ENCODE measurements around the gene PDE4D. TPM values are rescaled to one million over a fixed set of nuclear protein-coding genes. Genes with fewer than 3 reads are reported as not detected.

The PDE4D gene
- total RNA-seq, 4 donors from 2014 or later: 6.0 to 36.2 (median 10.0) TPM

DNA sequence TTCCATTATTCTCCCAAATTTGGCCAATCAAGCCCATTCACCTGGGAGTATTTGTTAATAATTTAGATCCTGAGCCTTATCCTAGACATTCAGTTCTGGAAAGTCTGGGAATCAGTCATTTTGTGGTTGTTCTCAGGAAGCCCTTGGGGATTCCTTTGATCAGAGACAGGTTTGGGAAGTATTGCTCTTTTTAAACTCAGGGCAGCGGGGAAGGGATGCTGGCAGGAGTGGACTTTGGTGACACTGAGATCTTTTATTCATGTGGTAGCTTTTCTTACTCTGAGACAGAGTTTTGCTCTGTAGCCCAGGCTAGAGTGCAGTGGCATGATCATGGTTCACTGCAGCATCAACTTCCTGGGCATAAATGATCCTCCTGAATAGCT is 723.8 kb downstream of the PDE4D start:
- WGBS, 2 donors: 86 to 100% methylated on average over 1 of the region's 1 CpG

DNA sequence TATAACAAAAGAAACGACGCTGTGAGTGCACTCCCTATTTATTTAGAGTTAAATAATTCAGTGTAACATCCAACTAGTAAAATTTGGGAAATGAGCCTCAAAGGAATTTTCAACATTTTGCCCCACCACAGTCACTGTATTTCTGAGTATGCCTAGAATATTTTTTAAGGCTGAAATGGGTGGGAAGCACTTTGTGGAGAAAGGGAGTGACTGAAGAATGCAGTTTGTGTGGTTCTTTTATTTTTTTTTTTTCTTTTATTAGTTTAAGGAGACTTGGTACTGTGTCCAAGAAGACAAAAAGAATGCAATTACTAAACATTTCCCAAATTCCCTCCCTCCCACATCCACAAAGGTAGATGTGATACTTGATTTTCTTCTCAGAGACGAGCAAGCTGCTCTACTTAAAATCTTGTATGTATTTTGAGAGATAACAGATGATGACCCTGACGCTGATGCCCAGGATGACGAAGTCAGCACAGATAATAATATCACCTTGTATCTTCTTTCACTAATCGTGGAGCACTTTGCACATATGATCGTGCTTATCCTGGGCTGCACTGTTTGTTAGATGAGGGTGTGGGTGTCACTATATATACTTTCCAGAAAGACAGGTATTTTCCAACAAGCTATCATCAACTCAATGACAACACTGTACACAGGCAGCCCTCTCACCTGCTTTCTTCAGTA is 724.3 kb downstream of the PDE4D start:
- H3K4me3 ChIP-seq: no peak overlapping the region
- TF ChIP-seq POLR2A (IDR thresholded peaks at IDR 0.05): no peak
- TF ChIP-seq, protein P1, sequence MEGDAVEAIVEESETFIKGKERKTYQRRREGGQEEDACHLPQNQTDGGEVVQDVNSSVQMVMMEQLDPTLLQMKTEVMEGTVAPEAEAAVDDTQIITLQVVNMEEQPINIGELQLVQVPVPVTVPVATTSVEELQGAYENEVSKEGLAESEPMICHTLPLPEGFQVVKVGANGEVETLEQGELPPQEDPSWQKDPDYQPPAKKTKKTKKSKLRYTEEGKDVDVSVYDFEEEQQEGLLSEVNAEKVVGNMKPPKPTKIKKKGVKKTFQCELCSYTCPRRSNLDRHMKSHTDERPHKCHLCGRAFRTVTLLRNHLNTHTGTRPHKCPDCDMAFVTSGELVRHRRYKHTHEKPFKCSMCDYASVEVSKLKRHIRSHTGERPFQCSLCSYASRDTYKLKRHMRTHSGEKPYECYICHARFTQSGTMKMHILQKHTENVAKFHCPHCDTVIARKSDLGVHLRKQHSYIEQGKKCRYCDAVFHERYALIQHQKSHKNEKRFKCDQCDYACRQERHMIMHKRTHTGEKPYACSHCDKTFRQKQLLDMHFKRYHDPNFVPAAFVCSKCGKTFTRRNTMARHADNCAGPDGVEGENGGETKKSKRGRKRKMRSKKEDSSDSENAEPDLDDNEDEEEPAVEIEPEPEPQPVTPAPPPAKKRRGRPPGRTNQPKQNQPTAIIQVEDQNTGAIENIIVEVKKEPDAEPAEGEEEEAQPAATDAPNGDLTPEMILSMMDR (IDR thresholded peaks at IDR 0.05): no peak
- no peaks in the 10 kb centered on the region for H3K9me3 ChIP-seq
- H3K4me1 ChIP-seq: peaks cover 0 to 5% (median 0%) of the 10 kb centered on the region in 3 donors
- intact Hi-C loops (cut with DNase I): no loop called here
- H3K36me3 ChIP-seq: no peaks in the 10 kb centered on the region
- WGBS, 2 donors: 79 to 85% methylated on average over 7 of the region's 7 CpGs
- no peaks in the 10 kb centered on the region for H3K27me3 ChIP-seq
- H3K27ac ChIP-seq: no peak overlapping the region
- no peak for DNase-seq

More for the DNA sequence above, 723.8 kb downstream of the PDE4D start:
- intact Hi-C loops (cut with DNase I): loop anchor here (10.0 kb wide), 2 partner anchors 135 to 285 kb away; no protein-coding TSS in a partner anchor
- no peak for DNase-seq
- Histone ChIP-seq H3K27ac (no peak overlapping the region), H3K4me1 (peaks cover 0 to under 1% (median 0%) of the 10 kb centered on the region in 3 donors), H3K27me3 (no peaks in the 10 kb centered on the region), H3K9me3 (no peaks in the 10 kb centered on the region), H3K36me3 (no peaks in the 10 kb centered on the region), H3K4me3 (no peak overlapping the region)
- TF ChIP-seq, protein P1 (IDR thresholded peaks at IDR 0.05): no peak
- no peak for TF ChIP-seq POLR2A (IDR thresholded peaks at IDR 0.05)

DNA sequence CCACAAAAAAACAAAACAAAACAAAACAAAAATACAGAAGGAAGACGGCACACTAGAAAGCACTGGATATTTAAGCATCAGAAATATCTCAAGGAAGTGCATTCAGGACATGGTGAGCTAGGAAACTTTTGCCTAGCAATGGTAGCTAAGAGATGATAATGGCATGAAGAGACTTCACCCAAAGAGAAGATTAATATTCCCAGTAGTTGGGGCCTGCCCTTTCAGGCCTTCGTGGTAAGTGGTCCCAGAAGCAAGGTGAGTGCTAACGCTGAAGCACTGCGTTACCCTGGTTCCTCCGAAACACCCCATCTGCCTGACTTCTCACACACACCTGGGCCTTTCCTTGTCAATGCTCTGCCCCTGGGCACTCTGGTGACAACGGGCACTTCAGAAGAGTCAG is 725.5 kb downstream of the PDE4D start:
- no peaks in the 10 kb centered on the region for H3K36me3 ChIP-seq
- H3K27me3 ChIP-seq: no peaks in the 10 kb centered on the region
- H3K9me3 ChIP-seq: no peaks in the 10 kb centered on the region
- 88 to 98% methylated on average over 6 of the region's 6 CpGs for WGBS, 2 donors
- no peak for DNase-seq
- no peak overlapping the region for H3K27ac ChIP-seq
- peaks cover 0 to 7% (median 0%) of the 10 kb centered on the region in 3 donors for H3K4me1 ChIP-seq
- TF ChIP-seq, protein P1 (IDR thresholded peaks at IDR 0.05): no peak
- no peak for TF ChIP-seq POLR2A (IDR thresholded peaks at IDR 0.05)
- H3K4me3 ChIP-seq: no peak overlapping the region
- intact Hi-C loops (cut with DNase I): no loop called here

DNA sequence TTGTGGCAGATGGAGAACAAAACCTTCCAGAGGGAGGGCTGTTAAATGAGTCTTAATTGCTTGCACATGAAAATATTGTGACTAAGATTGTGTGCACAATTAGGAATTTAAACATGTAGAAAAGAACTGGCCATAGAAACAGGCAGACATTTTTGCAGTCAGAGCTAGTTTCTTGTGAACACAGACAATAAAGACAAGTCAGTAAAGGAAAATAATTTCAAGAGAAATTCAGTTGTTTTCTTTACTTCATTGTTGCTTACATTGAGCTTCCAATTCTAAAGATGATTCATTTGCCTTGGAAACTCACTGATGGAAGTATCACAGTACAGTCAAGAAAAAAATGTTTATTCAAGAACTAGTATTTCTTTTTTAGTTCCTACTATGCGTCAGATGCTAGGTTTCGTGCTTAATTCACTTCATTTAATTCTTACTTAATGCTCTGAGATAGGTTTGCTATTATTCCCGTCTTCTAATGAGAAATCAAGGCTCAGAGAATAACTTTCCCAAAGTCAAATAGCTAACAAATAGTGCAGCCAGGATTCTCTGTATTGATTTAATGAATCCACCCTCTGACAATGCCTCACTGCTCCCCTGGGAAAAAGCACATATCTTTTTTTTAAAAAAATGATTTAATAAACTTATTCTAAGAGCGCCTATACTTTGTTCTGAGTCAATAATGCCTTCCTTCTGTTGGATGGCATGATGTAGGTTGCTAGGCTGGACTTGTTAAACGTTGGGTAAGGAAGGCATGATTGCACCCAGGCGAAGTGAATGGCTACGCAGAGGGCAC is 729.3 kb downstream of the PDE4D start:
- DNase-seq: no peak
- Histone ChIP-seq H3K36me3 (no peaks in the 10 kb centered on the region), H3K27ac (peak overlapping the region in 1 of 4 donors; percentile 7), H3K9me3 (no peaks in the 10 kb centered on the region), H3K27me3 (no peaks in the 10 kb centered on the region), H3K4me1 (peaks cover 0 to 12% (median 0%) of the 10 kb centered on the region in 3 donors), H3K4me3 (no peak overlapping the region)
- WGBS, 2 donors: 67 to 68% methylated on average over 7 of the region's 7 CpGs
- TF ChIP-seq, protein P1 (IDR thresholded peaks at IDR 0.05): no peak
- no peak for TF ChIP-seq POLR2A (IDR thresholded peaks at IDR 0.05)
- intact Hi-C loops (cut with DNase I): no loop called here

All from esophagus squamous epithelium (tissue), 5 donors.